ENCODE data around the gene ARL4D.
"Not testable (repeated sequence)": the region's sequence is repeated elsewhere in the genome, so short reads cannot be mapped to it uniquely, and the experiment has no call there.

ARL4D gene

GRCh38 chr17:43385046-43385831, 13.6 kb upstream of the ARL4D start:
- Histone ChIP-seq H3K4me3 (no peak overlapping the region), H3K27ac (no peak overlapping the region)
- DNase-seq (ENCODE audit: low spot score), result no peak
- TF ChIP-seq CTCF (IDR thresholded peaks at IDR 0.05), result no peak

GRCh38 chr17:43388359-43389045, 10.3 kb upstream of the ARL4D start:
- peak overlapping the region; percentile 94 to 99 for H3K27ac ChIP-seq
- no peak for TF ChIP-seq CTCF (IDR thresholded peaks at IDR 0.05)
- peak; percentile 96 for DNase-seq (ENCODE audit: low spot score)
- H3K4me3 ChIP-seq, result peak overlapping the region; percentile 73

GRCh38 chr17:43389046-43389947, 9.5 kb upstream of the ARL4D start:
- peak overlapping the region; percentile 94 to 99 for H3K27ac ChIP-seq
- peak; percentile 54 for TF ChIP-seq CTCF (IDR thresholded peaks at IDR 0.05)
- peak; percentile 93 for DNase-seq (ENCODE audit: low spot score)
- H3K4me3 ChIP-seq, result peak overlapping the region; percentile 73

- Histone ChIP-seq H3K4me3 (no peak overlapping the region), H3K27ac (no peak overlapping the region)
- TF ChIP-seq CTCF (IDR thresholded peaks at IDR 0.05), result no peak
- no peak for DNase-seq (ENCODE audit: low spot score)
Observed at GRCh38 chr17:43392397-43392796, 6.4 kb upstream of the ARL4D start.

GRCh38 chr17:43393944-43394482, 4.8 kb upstream of the ARL4D start:
- H3K4me3 ChIP-seq, result peak overlapping the region; percentile 35
- TF ChIP-seq CTCF (IDR thresholded peaks at IDR 0.05), result peak; percentile 91
- peak; percentile 90 for DNase-seq (ENCODE audit: low spot score)
- H3K27ac ChIP-seq, result peak overlapping the region in 1 of 2 donors; percentile 59

- not testable (repeated sequence) for DNase-seq (ENCODE audit: low spot score); H3K27ac ChIP-seq; H3K4me3 ChIP-seq
Observed at GRCh38 chr17:43394696-43395095, 4.1 kb upstream of the ARL4D start.

- H3K27ac ChIP-seq, result no peak overlapping the region
- H3K4me3 ChIP-seq, result no peak overlapping the region
- DNase-seq (ENCODE audit: low spot score), result no peak
- no peak for TF ChIP-seq CTCF (IDR thresholded peaks at IDR 0.05)
Observed at GRCh38 chr17:43395165-43395564, 3.6 kb upstream of the ARL4D start.
